Esophagus squamous epithelium (tissue), 4 donors: ENCODE data around the gene IGLL5.

Experiments used
- POLR2A ChIP-seq, 4 donors: fragments of 450-650 bp; IDR thresholded peaks; one replicate each; pipeline ENCODE4 v1.6.1; 2017; ENCODE audit warnings: antibody characterized with exemption in 4 of 4, mild to moderate bottlenecking in 4 of 4, moderate library complexity in 3 of 4
- TF ChIP-seq, protein P1 (sequence below), 6 experiments: fragments of 450-650 bp in 4 of 6; fragments of 200-600 bp in 2 of 6; sonication (generic) in 2 of 6; IDR thresholded peaks; one replicate each; pipeline ENCODE4 v1.5.1; 2016 to 2019; ENCODE audit warnings: antibody characterized with exemption in 6 of 6, mild to moderate bottlenecking in 4 of 6, moderate library complexity in 4 of 6

DNA sequence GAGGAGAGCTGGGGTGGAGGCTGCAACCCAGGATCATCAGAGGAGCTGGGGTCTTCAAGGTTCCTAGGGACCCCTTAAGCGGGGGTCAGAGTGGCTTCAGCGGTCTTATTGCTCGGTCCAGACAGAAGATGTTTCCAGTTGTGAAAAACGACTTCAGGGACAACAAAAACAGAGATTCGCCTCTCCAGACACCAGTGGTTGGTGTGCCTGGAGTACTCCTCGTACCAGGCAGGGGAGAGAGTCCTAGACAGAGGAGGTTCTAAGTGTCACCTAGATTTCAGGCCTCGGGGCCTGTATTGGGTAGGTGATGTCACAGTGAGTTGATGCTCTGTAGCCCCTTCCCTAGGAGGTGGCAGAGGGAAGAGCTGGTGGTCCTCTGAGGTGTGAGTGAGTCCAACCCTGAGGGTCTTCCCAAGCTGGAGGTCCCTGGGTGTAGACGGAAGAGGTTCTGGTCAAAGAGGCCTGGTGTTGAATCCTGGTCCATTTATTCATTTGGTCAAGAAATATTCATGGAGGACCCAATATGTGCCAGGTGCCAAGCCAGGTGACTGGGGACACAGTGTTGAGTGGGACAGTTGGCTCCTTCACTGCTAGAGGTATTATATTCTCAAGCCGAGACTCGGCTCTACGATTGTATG is 4.4 kb upstream of the IGLL5 start:
- TF ChIP-seq, protein P1, sequence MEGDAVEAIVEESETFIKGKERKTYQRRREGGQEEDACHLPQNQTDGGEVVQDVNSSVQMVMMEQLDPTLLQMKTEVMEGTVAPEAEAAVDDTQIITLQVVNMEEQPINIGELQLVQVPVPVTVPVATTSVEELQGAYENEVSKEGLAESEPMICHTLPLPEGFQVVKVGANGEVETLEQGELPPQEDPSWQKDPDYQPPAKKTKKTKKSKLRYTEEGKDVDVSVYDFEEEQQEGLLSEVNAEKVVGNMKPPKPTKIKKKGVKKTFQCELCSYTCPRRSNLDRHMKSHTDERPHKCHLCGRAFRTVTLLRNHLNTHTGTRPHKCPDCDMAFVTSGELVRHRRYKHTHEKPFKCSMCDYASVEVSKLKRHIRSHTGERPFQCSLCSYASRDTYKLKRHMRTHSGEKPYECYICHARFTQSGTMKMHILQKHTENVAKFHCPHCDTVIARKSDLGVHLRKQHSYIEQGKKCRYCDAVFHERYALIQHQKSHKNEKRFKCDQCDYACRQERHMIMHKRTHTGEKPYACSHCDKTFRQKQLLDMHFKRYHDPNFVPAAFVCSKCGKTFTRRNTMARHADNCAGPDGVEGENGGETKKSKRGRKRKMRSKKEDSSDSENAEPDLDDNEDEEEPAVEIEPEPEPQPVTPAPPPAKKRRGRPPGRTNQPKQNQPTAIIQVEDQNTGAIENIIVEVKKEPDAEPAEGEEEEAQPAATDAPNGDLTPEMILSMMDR (IDR thresholded peaks at IDR 0.05), result no peak
- no peak for TF ChIP-seq POLR2A (IDR thresholded peaks at IDR 0.05)
